ENCODE results near the gene ZFYVE28.

DNA sequence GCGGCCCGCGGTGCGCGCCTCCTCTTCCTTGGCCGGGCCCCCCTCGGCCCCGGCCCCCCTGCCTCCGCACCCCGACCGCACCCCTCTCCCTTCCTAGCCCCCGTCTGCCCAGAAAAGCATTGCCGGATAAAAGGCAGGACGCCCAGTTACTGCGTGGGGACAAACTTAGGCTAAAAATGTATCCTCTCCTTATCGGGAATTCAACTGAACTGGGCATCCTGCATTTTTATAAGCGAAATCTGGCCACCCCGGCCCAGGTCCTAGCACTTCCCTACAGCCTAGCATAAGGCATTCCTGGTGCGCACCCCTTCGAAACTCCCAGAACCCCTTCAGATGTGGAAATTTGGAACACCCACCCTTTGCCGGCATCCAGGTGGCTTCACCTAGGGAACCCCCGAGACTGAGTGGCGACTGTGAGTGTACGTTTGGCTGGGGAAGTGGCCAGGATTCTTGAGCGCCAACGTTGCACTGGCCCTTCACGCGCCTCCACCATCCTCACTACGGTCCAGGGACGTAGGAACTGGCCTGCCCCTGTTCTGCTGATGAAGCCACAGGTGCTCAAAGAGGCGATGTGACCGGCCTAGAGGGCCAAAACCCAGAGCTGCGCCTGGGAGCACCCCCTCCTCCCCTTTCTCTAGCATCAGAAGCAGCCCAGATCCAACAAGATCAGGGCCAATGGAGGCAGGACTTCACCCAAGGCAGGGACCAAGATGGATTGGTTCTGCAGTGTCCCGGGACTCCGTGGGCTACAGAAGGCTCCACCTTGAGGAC is 44.7 kb upstream of the ZFYVE28 start:
- TF ChIP-seq YY1 (IDR thresholded peaks at IDR 0.05; ENCODE audit: insufficient read depth, insufficient read length), result no peak
- TF ChIP-seq ZNF274 (IDR thresholded peaks at IDR 0.05; ENCODE audit: low read depth, low read length), result no peak
- TF ChIP-seq SUZ12 (IDR thresholded peaks at IDR 0.05; ENCODE audit: extremely low read depth, insufficient read depth, insufficient read length), result no peak
